GM12878 (cell line): ENCODE data around the gene GPR108. TPM values are rescaled to one million over a fixed set of nuclear protein-coding genes. Genes with fewer than 3 reads are reported as not detected.
A peak's percentile ranks its signal among the peaks of the same experiment; 100 is the strongest.
"Not testable (repeated sequence)": the region's sequence is repeated elsewhere in the genome, so short reads cannot be mapped to it uniquely, and the experiment has no call there.

Experiments used
- ATAC-seq: fragments of 200-7000 bp; cut with Tn5 transposase; 3 replicates; pipeline ENCODE4 v1.9.1; 2020; ENCODE audit warnings: mild to moderate bottlenecking, moderate library complexity
- BruUV-seq: library from RNA; stranded (reverse); fragments of 400-500 nt; replicated peaks from 2 replicates; lab custom pipeline; 2021; lab: Mats Ljungman, UMichigan
- CTCF ChIA-PET: fragments of 300-600 bp; sonication (Branson Sonifier 250); formaldehyde crosslinking; extraction: SDS; loops from one replicate; lab custom pipeline; 2021; ENCODE audit warnings: inconsistent platforms; lab: Yijun Ruan, JAX
- POLR2A ChIA-PET: fragments of 350-600 bp; formaldehyde crosslinking; extraction: SDS; loops from one replicate; lab custom pipeline; 2021; ENCODE audit warnings: inconsistent platforms; lab: Charles Lee
- RAD21 ChIA-PET: fragments of 300-600 bp; sonication (Branson Sonifier 250); formaldehyde crosslinking; loops from one replicate; lab custom pipeline; 2023; ENCODE audit warnings: antibody characterized with exemption; ENCODE audit not compliant: unreplicated experiment; lab: Charles Lee
- SMC1A ChIA-PET: fragments of 300-600 bp; sonication (Branson Sonifier 250); formaldehyde crosslinking; loops from one replicate; lab custom pipeline; 2023; ENCODE audit not compliant: unreplicated experiment, uncharacterized antibody; lab: Charles Lee
- DNase-seq: peaks from one replicate; pipeline ENCODE4 v3.0.0-alpha.2; 2011; ENCODE audit warnings: low read depth, low spot score
- FAIRE-seq: peaks from 3 replicates; lab custom pipeline; 2011; peaks lifted over from hg19 to GRCh38; lab: Jason Lieb, UNC
- H2AFZ ChIP-seq: 2 replicates; pipeline ENCODE4 v1.6.0; 2011; ENCODE audit warnings: low read depth, low read length, control low read depth; ENCODE audit not compliant: control insufficient read depth
- H3K27ac ChIP-seq: 2 replicates; pipeline ENCODE4 v1.5.1; 2011; ENCODE audit warnings: control low read depth; ENCODE audit not compliant: control insufficient read depth, insufficient read depth
- H3K27me3 ChIP-seq, 2 experiments: replicated peaks in 1 of 2; 2 replicates each; pipeline versions ENCODE4 v1.6.0 to v1.6.1; 2011; ENCODE audit warnings: low read length in 1 of 2; ENCODE audit not compliant: control insufficient read depth in 2 of 2, insufficient read depth in 2 of 2
- H3K36me3 ChIP-seq, 2 experiments: 2 replicates each; pipeline ENCODE4 v1.5.1; 2011; ENCODE audit warnings: low read length in 1 of 2; ENCODE audit not compliant: control insufficient read depth in 2 of 2, insufficient read depth in 2 of 2
- H3K4me1 ChIP-seq: 2 replicates; pipeline ENCODE4 v1.6.1; 2011; ENCODE audit warnings: mild to moderate bottlenecking, low read length, moderate library complexity, mixed read lengths; ENCODE audit not compliant: control insufficient read depth, insufficient read depth
- H3K4me2 ChIP-seq: 2 replicates; pipeline ENCODE4 v1.6.0; 2011; ENCODE audit warnings: control low read depth; ENCODE audit not compliant: control insufficient read depth, insufficient read depth
- H3K4me3 ChIP-seq: fragments of 200-600 bp; sonication (generic); 2 replicates; pipeline ENCODE4 v1.5.1; 2016
- H3K79me2 ChIP-seq: 2 replicates; pipeline ENCODE4 v1.6.0; 2011; ENCODE audit warnings: low read length; ENCODE audit not compliant: control insufficient read depth, insufficient read depth
- H3K9ac ChIP-seq: 2 replicates; pipeline ENCODE4 v1.8.0; 2011; ENCODE audit warnings: low read length, control low read depth, mixed read lengths; ENCODE audit not compliant: control insufficient read depth, insufficient read depth
- H3K9me3 ChIP-seq: replicated peaks from 3 replicates; pipeline ENCODE4 v1.5.1; 2011; ENCODE audit warnings: mild to moderate bottlenecking, low read length; ENCODE audit not compliant: control insufficient read depth, insufficient read depth
- H4K20me1 ChIP-seq: 2 replicates; pipeline ENCODE4 v1.6.0; 2011; ENCODE audit not compliant: control insufficient read depth, insufficient read depth
- ATF7 ChIP-seq: fragments of 450-650 bp; IDR thresholded peaks from 2 replicates; pipeline ENCODE4 v1.6.1; 2016; ENCODE audit warnings: low read depth, mild to moderate bottlenecking
- BACH1 ChIP-seq: fragments of 450-650 bp; IDR thresholded peaks from 2 replicates; pipeline ENCODE4 v1.6.1; 2017; ENCODE audit warnings: mild to moderate bottlenecking, borderline replicate concordance
- NR2C1 ChIP-seq: fragments of 450-650 bp; IDR thresholded peaks from 2 replicates; pipeline ENCODE4 v1.6.1; 2017; ENCODE audit warnings: antibody characterized with exemption, mild to moderate bottlenecking, moderate library complexity
- POLR2A ChIP-seq: IDR thresholded peaks from 2 replicates; pipeline ENCODE4 v1.6.1; 2011; ENCODE audit warnings: low read depth, mild to moderate bottlenecking, low read length
- POLR2AphosphoS5 ChIP-seq: IDR thresholded peaks from 2 replicates; pipeline ENCODE4 v1.6.1; 2011; ENCODE audit warnings: mild to moderate bottlenecking, low read length, inconsistent platforms
- RB1 ChIP-seq: fragments of 450-650 bp; formaldehyde crosslinking; IDR thresholded peaks from 2 replicates; pipeline ENCODE4 v1.6.1; 2017; ENCODE audit warnings: mild to moderate bottlenecking, borderline replicate concordance
- SPI1 ChIP-seq: IDR thresholded peaks from 2 replicates; pipeline ENCODE4 v1.6.1; 2011; ENCODE audit warnings: low read depth, mild to moderate bottlenecking, low read length, moderate library complexity, borderline replicate concordance; ENCODE audit not compliant: insufficient read depth
- SRF ChIP-seq, 2 experiments: IDR thresholded peaks; 2 replicates each; pipeline ENCODE4 v1.6.1; 2011; ENCODE audit warnings: low read depth in 2 of 2, low read length in 2 of 2, mild to moderate bottlenecking in 1 of 2, moderate library complexity in 1 of 2
- TCF3 ChIP-seq: IDR thresholded peaks from 2 replicates; pipeline ENCODE4 v1.6.1; 2012; ENCODE audit warnings: low read depth, mild to moderate bottlenecking, low read length, borderline replicate concordance; ENCODE audit not compliant: insufficient read depth
- ZNF217 ChIP-seq: fragments of 450-650 bp; IDR thresholded peaks from 2 replicates; pipeline ENCODE4 v1.6.1; 2017; ENCODE audit warnings: antibody characterized with exemption, mild to moderate bottlenecking
- WGBS: methylation state at CpG from one replicate; pipeline ENCODE4 v1.1.6; 2016; ENCODE audit warnings: low lambda C conversion rate; ENCODE audit not compliant: insufficient replicate concordance, insufficient coverage; ENCODE audit errors: missing lambda C conversion rate; 5-methylcytosine and 5-hydroxymethylcytosine counted together
- in situ Hi-C: fragments of 300-500 bp; cut with MboI; formaldehyde crosslinking; loops from 9 replicates; pipeline ENCODE4 v1.14.3; 2018; ENCODE audit warnings: mixed read lengths
- intact Hi-C: fragments of 100-400 bp; cut with micrococcal nuclease; formaldehyde crosslinking; loops from one replicate; pipeline ENCODE4 v1.14.2; 2022; ENCODE audit not compliant: unreplicated experiment
- polyA plus RNA-seq, 11 experiments: library from polyadenylated mRNA; depleted of rRNA in 4 of 11; unstranded in 6 of 11; stranded (reverse) in 5 of 11; fragments of >200 nt; fragmentation: Nextera tagmentation in 4 of 11; fragmentation: Illumina TruSeq in 1 of 11; extraction: Ambion mirVana in 4 of 11; extraction: Trizol in 1 of 11; gene quantifications; 1 replicate in 1 of 11; 2 replicates in 10 of 11; pipeline versions ENCODE4 v1.2.1 to v1.2.3, GENCODE V29; 2011 to 2016; ENCODE audit warnings: inconsistent platforms in 2 of 11, missing spikeins in 2 of 11, low read depth in 1 of 11
- total RNA-seq, 4 experiments: library from RNA; depleted of rRNA in 3 of 4; stranded (reverse); fragments of >200 nt in 3 of 4; fragmentation: Illumina TruSeq in 1 of 4; extraction: Trizol in 1 of 4; gene quantifications; 2 replicates each; pipeline versions ENCODE4 v1.2.1 to v1.2.3, GENCODE V29; 2013 to 2021
- TF ChIP-seq, protein P1 (sequence below): fragments of 450-650 bp; IDR thresholded peaks from 2 replicates; pipeline ENCODE4 v1.6.1; 2016; ENCODE audit warnings: mild to moderate bottlenecking
- TF ChIP-seq, protein P2 (sequence below): IDR thresholded peaks from 2 replicates; pipeline ENCODE4 v1.6.1; 2011; ENCODE audit warnings: borderline replicate concordance, low read depth, mild to moderate bottlenecking, moderate library complexity, low read length; ENCODE audit not compliant: insufficient read depth, poor library complexity, severe bottlenecking

The GPR108 gene
- total and polyA plus RNA-seq, 10 of the 15 experiments (the other 5 are each of a cell fraction or from before 2014, with no cell fraction given) = 4.4 to 87.2 (median 57.1) TPM

DNA sequence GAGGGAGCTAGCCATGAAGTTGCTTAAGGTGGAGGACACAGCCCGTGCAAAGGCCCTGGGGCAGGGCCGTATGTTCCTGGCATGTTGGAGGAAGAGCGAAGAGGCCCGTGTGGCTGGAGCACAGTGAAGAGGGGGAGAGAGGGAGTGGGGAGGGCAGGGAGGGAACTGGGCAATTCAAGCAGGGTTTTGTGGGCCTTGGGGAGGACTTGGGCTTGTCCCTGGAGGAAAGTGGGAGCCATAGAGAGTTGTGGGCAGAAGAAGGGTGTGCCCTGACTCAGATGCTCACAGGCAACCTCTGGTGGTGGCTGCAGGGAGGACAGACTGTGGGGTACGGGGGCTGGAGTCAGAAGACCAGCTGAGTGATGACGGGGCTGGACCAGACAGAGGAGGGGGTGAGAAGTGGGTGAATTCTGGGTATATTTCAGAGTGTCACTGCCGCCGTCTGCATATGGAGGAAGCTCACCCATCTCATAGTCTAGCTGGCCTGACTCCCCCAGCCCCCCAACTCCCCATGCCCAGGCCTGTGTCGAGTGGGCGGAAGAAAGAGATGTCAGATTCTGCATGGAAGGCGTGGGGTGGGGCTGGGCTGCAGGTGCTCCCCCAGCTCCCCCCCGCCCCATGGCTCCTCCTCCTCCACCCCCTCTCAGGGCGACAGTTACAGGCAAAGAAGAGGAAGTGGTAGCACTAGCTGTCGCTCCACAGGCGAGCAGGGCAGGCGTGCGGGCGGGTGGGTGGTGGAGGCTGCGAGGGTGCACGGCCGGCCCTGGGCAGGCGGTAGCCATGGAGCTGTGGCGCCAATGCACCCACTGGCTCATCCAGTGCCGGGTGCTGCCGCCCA, 34.9 kb upstream of the GPR108 start, which contains the start of gene VAV1 (continued):
- TF ChIP-seq, protein P1, sequence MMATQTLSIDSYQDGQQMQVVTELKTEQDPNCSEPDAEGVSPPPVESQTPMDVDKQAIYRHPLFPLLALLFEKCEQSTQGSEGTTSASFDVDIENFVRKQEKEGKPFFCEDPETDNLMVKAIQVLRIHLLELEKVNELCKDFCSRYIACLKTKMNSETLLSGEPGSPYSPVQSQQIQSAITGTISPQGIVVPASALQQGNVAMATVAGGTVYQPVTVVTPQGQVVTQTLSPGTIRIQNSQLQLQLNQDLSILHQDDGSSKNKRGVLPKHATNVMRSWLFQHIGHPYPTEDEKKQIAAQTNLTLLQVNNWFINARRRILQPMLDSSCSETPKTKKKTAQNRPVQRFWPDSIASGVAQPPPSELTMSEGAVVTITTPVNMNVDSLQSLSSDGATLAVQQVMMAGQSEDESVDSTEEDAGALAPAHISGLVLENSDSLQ = peak; percentile 87
- peak; percentile 98 for TF ChIP-seq POLR2A
- TF ChIP-seq ZNF217 = peak; percentile 99
- TF ChIP-seq, protein P2, sequence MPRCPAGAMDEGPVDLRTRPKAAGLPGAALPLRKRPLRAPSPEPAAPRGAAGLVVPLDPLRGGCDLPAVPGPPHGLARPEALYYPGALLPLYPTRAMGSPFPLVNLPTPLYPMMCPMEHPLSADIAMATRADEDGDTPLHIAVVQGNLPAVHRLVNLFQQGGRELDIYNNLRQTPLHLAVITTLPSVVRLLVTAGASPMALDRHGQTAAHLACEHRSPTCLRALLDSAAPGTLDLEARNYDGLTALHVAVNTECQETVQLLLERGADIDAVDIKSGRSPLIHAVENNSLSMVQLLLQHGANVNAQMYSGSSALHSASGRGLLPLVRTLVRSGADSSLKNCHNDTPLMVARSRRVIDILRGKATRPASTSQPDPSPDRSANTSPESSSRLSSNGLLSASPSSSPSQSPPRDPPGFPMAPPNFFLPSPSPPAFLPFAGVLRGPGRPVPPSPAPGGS = peak; percentile 40
- TF ChIP-seq ATF7 = no peak; the same call in 1 of the 2 replicates
- TF ChIP-seq BACH1 = peak; percentile 84; the same call in 1 of the 2 replicates
- 0 out of 4 replicates have a peak, but pooled peaks of 1 of the 2 experiments have one; percentile 41 for TF ChIP-seq SRF (IDR thresholded peaks at IDR 0.05; ENCODE audit: low read depth in 2 of 2, low read length in 2 of 2)
- peak; percentile 81 for TF ChIP-seq POLR2AphosphoS5
- TF ChIP-seq TCF3 = peak; percentile 77; the same call in 1 of the 2 replicates
- peak; percentile 93 for TF ChIP-seq SPI1
- TF ChIP-seq NR2C1 = no peak
- TF ChIP-seq RB1 = peak; percentile 46; the same call in 1 of the 2 replicates

DNA sequence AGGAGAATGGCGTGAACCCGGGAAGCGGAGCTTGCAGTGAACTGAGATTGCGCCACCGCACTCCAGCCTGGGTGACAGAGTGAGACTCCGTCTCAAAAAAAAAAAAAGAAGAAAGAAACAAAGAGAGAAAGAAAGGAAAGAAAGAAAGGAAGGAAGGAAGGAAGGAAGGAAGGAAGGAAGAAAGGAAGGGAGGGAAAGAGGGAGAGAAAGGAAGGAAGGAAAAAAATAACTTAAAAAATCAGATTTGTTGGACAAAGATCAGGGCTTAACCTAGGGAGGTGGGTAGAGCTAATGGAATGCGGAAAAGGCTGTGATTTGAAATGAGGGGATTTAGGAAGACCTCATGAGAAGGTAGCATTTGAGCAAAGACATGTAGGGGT, 34.3 kb upstream of the GPR108 start:
- in situ Hi-C loops, BruUV-seq, FAIRE-seq, H3K27me3 ChIP-seq, DNase-seq, ATAC-seq, H2AFZ ChIP-seq, H3K9me3 ChIP-seq, H3K36me3 ChIP-seq, H3K9ac ChIP-seq, H3K4me2 ChIP-seq, H3K27ac ChIP-seq, H4K20me1 ChIP-seq: not testable (repeated sequence)
- ChIA-PET RAD21 (interaction anchor here (0.7 to 8.3 kb wide), 6 partner anchors 8 to 255 kb away, joined by 3 to 98 read pairs (median 14); partner anchors contain the start of gene GPR108), CTCF (interaction anchor here (0.7 to 7.3 kb wide), 11 partner anchors 11 to 141 kb away, joined by 3 to 79 read pairs (median 4); partner anchors contain the start of gene GPR108), POLR2A (interaction anchor here (0.7 to 4.3 kb wide), 7 partner anchors 10 to 399 kb away, joined by 3 to 72 read pairs (median 8); partner anchors contain the start of gene ALKBH7), SMC1A (interaction anchor here (0.7 to 5.0 kb wide), 9 partner anchors 20 to 171 kb away, joined by 3 to 36 read pairs (median 8); partner anchors contain the start of gene GPR108)
- intact Hi-C loops = loop anchor here (1.0 to 2.0 kb wide), 2 partner anchors 31 to 91 kb away; no protein-coding TSS in a partner anchor
- H3K4me3 ChIP-seq = peak overlapping the region; percentile 96; the same call in 1 of the 2 replicates
- H3K79me2 ChIP-seq = peaks cover 37% of the 10 kb centered on the region
- WGBS = 100% methylated on average over 1 of the region's 7 CpGs
- peaks cover 22% of the 10 kb centered on the region for H3K4me1 ChIP-seq
